Measurements from ENCODE around the gene MICA.
"Not testable (repeated sequence)": the region's sequence is repeated elsewhere in the genome, so short reads cannot be mapped to it uniquely, and the experiment has no call there.

The MICA gene

GRCh38 chr6:31396422-31397152 lies 6.8 kb upstream of the MICA start:
- no peaks in the 10 kb centered on the region for H3K27me3 Mint-ChIP-seq
- no peak overlapping the region for H3K27ac Mint-ChIP-seq
- H3K9me3 Mint-ChIP-seq = no peaks in the 10 kb centered on the region
- H3K4me3 Mint-ChIP-seq = no peak overlapping the region
- peaks cover 6% of the 10 kb centered on the region for H3K36me3 Mint-ChIP-seq
- H3K4me1 Mint-ChIP-seq = peaks cover 26% of the 10 kb centered on the region
- peak; percentile 78 for ATAC-seq

DNA sequence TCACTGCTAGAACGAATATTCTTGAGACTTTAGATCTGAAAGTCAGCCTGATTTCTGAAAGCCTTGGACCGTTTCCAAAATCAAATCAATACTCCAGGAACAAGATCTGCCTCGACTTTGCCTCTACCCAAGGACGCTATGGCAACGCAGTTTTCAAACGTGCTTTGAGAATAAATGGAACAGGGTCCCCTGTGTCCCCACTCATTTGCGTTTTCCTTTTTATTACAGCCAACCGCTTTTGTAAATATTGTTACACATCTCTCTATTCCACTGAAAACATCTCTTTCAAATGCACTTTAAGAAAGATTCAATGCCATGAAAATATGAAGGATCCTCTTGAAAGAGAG lies 6.3 kb upstream of the MICA start:
- H3K27ac Mint-ChIP-seq, H3K9me3 Mint-ChIP-seq, H3K36me3 Mint-ChIP-seq, H3K4me3 Mint-ChIP-seq, H3K27me3 Mint-ChIP-seq, ATAC-seq: not testable (repeated sequence)
- peaks cover 31% of the 10 kb centered on the region for H3K4me1 Mint-ChIP-seq

DNA sequence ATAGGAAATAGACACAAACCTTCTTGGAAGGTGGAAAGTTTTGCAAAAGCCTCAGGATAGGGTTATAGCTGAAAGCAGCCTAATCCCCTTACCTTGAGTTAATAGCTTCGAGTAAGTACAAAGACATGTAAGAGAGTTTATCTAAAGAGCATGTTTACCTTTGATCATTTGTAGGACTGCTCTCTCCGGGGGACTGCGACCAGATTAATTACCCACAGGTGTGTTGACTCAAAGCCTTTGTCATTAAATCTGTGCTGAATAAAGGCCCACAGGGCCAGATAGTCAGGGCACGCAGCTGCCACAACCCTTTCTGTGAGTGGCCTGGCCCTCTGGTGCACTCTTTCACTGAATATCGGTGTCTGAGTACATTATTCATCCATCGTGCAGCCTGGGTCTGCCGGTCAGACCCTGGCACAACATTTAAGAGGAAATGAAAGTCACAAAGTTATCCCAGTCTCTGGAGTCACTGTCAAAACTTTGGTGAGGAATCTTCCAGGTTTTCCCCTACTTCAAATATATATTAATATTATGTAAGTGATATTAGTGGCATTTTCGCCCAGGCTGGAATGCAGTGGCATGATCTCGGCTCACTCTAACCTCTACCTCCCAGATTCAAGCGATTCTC lies 5.4 kb upstream of the MICA start:
- no peak overlapping the region for H3K4me3 Mint-ChIP-seq
- no peak overlapping the region for H3K27ac Mint-ChIP-seq
- H3K36me3 Mint-ChIP-seq = peaks cover 6% of the 10 kb centered on the region
- H3K9me3 Mint-ChIP-seq = no peaks in the 10 kb centered on the region
- no peak for ATAC-seq
- peaks cover 40% of the 10 kb centered on the region for H3K4me1 Mint-ChIP-seq
- H3K27me3 Mint-ChIP-seq = no peaks in the 10 kb centered on the region

DNA sequence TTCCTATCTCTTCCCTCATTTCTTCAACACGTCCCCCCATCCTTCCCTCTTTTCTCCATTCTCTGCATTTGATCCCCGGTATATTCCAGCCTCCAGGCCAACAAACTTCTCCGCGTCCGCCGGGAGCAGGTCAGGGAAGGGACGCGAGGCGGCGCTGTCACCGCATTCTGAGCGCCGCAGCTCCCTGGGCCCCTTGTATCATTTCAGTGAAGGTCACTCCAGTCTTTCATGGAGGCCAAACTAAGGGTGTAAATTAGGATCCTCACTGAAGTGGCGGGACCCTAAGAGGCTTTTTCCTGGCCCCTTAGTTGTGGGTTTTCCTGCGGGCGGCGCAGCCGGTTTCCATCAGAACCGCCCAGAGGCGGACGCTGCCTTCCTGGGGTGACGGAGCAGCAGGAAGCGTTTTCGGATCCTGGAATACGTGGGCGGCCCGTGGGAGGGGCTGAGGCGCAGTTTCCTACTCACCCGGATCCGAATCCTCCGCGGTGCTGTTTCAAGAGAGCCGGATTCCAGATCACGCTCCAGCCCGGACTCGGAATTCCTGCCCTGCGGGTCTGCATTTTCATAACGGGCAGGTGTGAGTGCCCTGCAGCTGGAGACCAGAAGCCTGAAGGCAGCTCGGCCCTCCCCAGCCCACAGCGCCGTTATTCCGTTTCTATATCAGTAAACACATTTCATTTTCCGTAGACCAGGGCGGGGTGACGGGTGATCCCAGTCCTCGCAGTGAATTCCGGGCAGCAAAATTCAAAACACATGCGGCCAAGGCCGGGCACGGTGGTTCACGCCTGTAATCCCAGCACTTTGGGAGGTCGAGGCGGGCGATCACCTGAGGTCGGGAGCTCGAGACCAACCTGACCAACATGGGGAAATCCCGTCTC lies 3.6 kb upstream of the MICA start:
- no peaks in the 10 kb centered on the region for H3K36me3 Mint-ChIP-seq
- H3K4me1 Mint-ChIP-seq = peaks cover 58% of the 10 kb centered on the region
- peak overlapping the region; percentile 94 for H3K4me3 Mint-ChIP-seq
- no peaks in the 10 kb centered on the region for H3K9me3 Mint-ChIP-seq
- ATAC-seq = peak; percentile 69
- H3K27me3 Mint-ChIP-seq = no peaks in the 10 kb centered on the region
- peak overlapping the region; percentile 54 for H3K27ac Mint-ChIP-seq

GRCh38 chr6:31400467-31401289 lies 2.7 kb upstream of the MICA start:
- Mint-ChIP-seq H3K4me3 (peak overlapping the region; percentile 94), H3K36me3 (no peaks in the 10 kb centered on the region), H3K27ac (peak overlapping the region; percentile 54), H3K4me1 (peaks cover 61% of the 10 kb centered on the region), H3K9me3 (no peaks in the 10 kb centered on the region), H3K27me3 (no peaks in the 10 kb centered on the region)
- peak; percentile 84 for ATAC-seq

DNA sequence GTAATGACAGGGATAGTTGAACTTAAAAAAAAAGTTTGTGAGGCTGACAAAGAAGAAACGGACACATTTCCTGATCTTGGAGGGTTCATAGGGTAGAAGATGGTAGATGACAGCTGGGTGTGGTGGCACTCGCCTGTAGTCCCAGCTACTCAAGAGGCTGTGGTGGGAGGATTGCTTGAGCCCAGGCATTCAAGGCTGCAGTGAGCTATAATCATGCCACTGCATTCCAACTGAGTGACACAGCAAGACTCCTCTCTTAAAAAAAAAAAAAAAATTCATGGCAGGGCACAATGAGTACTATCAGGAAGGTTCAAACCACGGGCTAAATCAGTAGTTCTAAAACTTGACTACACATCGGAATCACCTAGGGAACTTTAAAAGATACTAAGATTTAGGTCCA lies 2.0 kb upstream of the MICA start:
- no peak for ATAC-seq
- Mint-ChIP-seq H3K9me3 (no peaks in the 10 kb centered on the region), H3K4me3 (peak overlapping the region; percentile 94), H3K36me3 (no peaks in the 10 kb centered on the region), H3K4me1 (peaks cover 69% of the 10 kb centered on the region), H3K27ac (peak overlapping the region; percentile 54), H3K27me3 (no peaks in the 10 kb centered on the region)

DNA sequence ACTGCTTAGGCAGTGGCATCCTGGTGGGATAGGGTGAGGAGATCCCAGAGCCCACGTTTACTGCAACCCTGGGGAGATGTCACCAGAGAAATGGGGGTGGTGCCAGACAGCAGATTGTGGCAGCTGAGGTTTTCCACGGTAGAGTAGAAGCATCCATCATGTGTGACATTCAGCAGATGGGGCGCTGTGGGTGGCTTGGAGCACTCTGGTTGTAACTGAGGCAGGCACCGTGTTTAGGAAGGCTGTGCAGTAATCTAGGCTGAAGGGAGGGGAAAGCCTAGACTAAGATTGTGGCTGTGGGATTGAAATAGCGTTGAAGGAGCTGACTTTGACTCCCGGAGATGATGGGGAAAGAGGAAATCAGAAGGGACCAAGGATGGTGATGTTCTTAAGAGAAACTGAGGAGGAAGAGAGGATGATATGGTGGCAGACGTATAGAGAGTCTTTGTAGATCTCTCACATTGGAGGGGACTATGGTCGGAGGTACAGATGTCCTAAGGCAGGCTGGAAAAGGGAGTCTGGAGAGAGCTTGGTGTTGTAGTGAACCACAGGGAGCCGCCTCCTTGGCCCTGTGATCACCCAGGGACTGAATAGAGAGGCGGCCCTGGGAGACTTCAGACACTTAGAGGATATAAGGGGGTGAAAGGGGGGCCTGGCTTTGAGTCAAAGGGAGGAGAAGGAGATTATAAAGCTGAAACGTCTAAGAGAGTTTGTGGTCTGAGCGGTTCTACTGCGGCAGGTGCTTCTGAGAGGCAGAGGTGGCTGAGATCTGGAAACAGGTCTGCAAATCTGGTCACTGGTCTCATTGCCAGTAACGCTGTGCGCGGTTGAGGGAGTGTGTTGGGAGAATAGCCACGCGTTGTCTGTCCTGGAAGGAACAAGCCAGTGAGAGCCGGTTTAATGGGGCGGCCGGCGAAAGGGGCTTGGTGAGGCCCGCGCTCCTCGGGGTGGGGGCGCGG lies 792 bp upstream of the MICA start:
- Mint-ChIP-seq H3K4me1 (peaks cover 73% of the 10 kb centered on the region), H3K4me3 (peak overlapping the region; percentile 94), H3K27me3 (no peaks in the 10 kb centered on the region), H3K36me3 (no peaks in the 10 kb centered on the region), H3K27ac (peak overlapping the region; percentile 12), H3K9me3 (no peaks in the 10 kb centered on the region)
- ATAC-seq = peak; percentile 64

DNA sequence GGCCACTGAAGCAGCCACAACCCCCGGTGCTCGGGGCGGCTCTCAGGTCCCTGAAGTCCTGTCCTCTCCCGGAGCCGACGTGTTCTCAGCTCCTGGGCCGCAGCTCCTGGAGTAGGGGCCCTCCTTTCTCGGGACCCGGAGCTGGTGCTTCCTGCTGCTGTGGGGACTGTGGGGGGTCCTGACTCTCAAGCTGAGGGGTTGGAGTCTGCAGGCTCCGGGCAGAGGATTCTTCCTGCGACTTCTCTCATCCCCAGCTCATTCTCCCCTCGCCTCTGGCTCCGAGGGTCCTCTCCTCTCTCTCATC lies 618 bp downstream of the MICA start:
- not testable (repeated sequence) for H3K36me3 Mint-ChIP-seq, ATAC-seq, H3K27me3 Mint-ChIP-seq, H3K9me3 Mint-ChIP-seq
- Mint-ChIP-seq H3K4me3 (peak overlapping the region; percentile 94), H3K27ac (peak overlapping the region; percentile 12), H3K4me1 (peaks cover 86% of the 10 kb centered on the region)

DNA sequence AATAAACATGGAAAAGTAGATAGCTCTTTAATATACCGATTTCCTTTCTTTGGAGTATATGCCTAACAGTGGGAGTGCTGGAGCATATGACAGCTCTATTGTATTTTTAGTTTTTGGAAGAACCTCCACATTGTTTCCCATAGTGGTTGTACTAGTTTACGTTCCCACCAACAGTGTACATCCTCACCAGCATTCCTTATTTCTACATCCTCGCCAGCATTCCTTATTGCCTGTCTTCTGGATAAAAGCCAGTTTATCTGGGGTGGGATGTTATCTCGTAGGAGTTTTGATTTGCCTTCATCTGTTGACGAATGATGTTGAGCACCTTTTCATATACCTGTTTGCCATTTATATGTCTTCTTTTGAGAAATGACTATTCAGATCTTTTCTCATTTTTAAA lies 2.6 kb downstream of the MICA start:
- H3K4me1 Mint-ChIP-seq = peaks cover 88% of the 10 kb centered on the region
- ATAC-seq = no peak
- H3K36me3 Mint-ChIP-seq = peaks cover 13% of the 10 kb centered on the region
- H3K27ac Mint-ChIP-seq = no peak overlapping the region
- H3K9me3 Mint-ChIP-seq = no peaks in the 10 kb centered on the region
- H3K4me3 Mint-ChIP-seq = no peak overlapping the region
- no peaks in the 10 kb centered on the region for H3K27me3 Mint-ChIP-seq

GRCh38 chr6:31407699-31408098 lies 4.3 kb downstream of the MICA start:
- Mint-ChIP-seq H3K27me3 (no peaks in the 10 kb centered on the region), H3K36me3 (peaks cover 28% of the 10 kb centered on the region), H3K4me3 (no peak overlapping the region), H3K9me3 (no peaks in the 10 kb centered on the region), H3K4me1 (peaks cover 71% of the 10 kb centered on the region), H3K27ac (no peak overlapping the region)
- no peak for ATAC-seq

DNA sequence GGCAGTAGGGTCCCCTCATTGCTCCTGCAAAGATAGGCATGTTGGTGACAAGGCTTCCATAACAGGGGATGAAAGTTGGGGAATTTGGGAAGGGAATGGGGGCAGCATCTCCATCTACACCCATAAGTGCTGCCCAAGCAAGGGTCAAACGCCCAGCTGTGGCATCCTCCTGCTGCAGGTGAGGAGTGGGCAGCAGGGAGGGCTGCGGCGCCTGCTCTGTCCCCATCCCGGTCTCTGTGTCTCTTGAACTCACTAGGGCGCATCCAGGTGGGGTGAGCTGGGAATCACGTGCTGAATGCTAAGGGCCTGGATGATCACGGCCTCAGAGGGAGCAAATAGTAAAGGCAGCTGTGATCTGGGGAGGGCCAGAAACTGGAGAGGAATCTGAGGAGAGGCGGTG lies 9.1 kb downstream of the MICA start:
- peaks cover 70% of the 10 kb centered on the region for H3K36me3 Mint-ChIP-seq
- H3K27ac Mint-ChIP-seq = no peak overlapping the region
- H3K4me3 Mint-ChIP-seq = no peak overlapping the region
- peaks cover 9% of the 10 kb centered on the region for H3K9me3 Mint-ChIP-seq
- H3K4me1 Mint-ChIP-seq = peaks cover 37% of the 10 kb centered on the region
- no peaks in the 10 kb centered on the region for H3K27me3 Mint-ChIP-seq
- ATAC-seq = no peak

DNA sequence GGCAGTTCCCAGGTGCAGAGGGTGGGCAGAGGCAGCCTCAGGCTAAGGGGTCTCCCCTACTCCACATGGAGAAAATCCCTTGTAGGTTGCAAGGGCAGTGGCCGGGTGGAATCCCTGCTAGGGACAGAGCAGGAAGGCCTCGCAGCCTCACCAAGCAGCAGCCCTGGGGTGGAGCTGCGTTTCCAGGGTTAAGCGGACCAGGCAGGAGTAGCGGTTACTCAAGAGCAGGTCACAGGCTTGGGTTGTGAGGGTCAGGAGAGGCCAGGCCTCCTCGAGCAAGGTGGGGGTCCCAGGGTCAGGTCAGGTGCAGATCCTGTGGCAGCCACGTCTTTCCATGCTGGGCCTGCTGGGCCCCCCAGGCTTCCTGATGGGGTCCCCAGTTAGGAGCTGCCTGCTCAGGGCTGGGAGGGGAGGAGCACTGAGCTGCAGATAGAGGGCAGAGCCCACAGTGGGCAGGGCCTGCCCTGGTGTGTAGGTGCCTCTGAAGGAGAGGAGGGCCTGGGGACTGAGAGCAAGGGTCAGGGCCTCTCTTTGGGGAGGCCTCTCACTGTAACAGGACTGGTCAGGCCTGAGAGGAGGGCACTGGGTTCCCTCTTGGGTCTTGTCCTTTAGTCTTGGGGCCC lies 10.9 kb downstream of the MICA start:
- peaks cover 21% of the 10 kb centered on the region for H3K4me1 Mint-ChIP-seq
- H3K36me3 Mint-ChIP-seq = peaks cover 84% of the 10 kb centered on the region
- not testable (repeated sequence) for H3K27ac Mint-ChIP-seq, H3K27me3 Mint-ChIP-seq, ATAC-seq, H3K4me3 Mint-ChIP-seq
- peaks cover 14% of the 10 kb centered on the region for H3K9me3 Mint-ChIP-seq

DNA sequence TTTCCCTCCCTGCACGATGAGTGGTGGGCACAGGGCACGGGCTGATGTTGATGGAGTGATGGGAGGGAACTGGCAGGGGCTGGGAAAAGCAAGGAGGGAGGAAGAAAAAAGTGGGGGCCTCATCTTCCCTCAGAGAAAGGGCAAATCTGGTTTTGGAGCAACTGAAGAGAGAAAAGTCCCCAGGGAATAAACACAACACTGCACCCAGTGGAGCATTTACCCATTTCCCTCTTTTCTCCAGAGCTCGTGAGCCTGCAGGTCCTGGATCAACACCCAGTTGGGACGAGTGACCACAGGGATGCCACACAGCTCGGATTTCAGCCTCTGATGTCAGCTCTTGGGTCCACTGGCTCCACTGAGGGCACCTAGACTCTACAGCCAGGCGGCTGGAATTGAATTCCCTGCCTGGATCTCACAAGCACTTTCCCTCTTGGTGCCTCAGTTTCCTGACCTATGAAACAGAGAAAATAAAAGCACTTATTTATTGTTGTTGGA lies 11.4 kb downstream of the MICA start:
- H3K27me3 Mint-ChIP-seq = no peaks in the 10 kb centered on the region
- no peak overlapping the region for H3K4me3 Mint-ChIP-seq
- peaks cover 82% of the 10 kb centered on the region for H3K36me3 Mint-ChIP-seq
- peaks cover 20% of the 10 kb centered on the region for H3K4me1 Mint-ChIP-seq
- peaks cover 14% of the 10 kb centered on the region for H3K9me3 Mint-ChIP-seq
- ATAC-seq = no peak
- H3K27ac Mint-ChIP-seq = no peak overlapping the region

Data from stimulated activated memory B cell treated with anti-CD40 and anti-IgM and Interleukin-4, amounts not matched to agents 10 μg/mL and 1 μg/mL and 100 μg/mL, for 72 hours (primary cell).